Lung (tissue), 12 donors: ENCODE data around the gene PPP2R5C. TPM values are rescaled to one million over a fixed set of nuclear protein-coding genes. Genes with fewer than 3 reads are reported as not detected.

Experiments
- ATAC-seq: fragments of 200-7000 bp; cut with Tn5 transposase; one replicate; pipeline ENCODE4 v1.9.1; 2020; ENCODE audit warnings: moderate number of reproducible peaks; ENCODE audit not compliant: insufficient read depth, low FRiP score
- DNase-seq, 3 donors: peaks; one replicate each; pipeline ENCODE4 v3.0.0-alpha.2; 2013 to 2017
- H3K27ac ChIP-seq, 2 donors: one replicate each; pipeline ENCODE4 v1.5.1; 2013; ENCODE audit warnings: mild to moderate bottlenecking in 2 of 2, moderate library complexity in 2 of 2, control low read depth in 1 of 2, inconsistent platforms in 1 of 2, low read depth in 1 of 2, low read length in 1 of 2
- H3K27me3 ChIP-seq, 3 donors: one replicate each; pipeline ENCODE4 v1.5.1; 2013; ENCODE audit warnings: low read length in 2 of 3; ENCODE audit not compliant: control insufficient read depth in 3 of 3, insufficient read depth in 3 of 3
- H3K36me3 ChIP-seq, 4 donors: one replicate each; pipeline ENCODE4 v1.5.1; 2013; ENCODE audit warnings: low read length in 4 of 4, mild to moderate bottlenecking in 1 of 4, moderate library complexity in 1 of 4; ENCODE audit not compliant: control insufficient read depth in 4 of 4, insufficient read depth in 4 of 4
- H3K4me1 ChIP-seq, 5 donors: one replicate each; pipeline ENCODE4 v1.5.1; 2013; ENCODE audit warnings: low read length in 5 of 5, mild to moderate bottlenecking in 2 of 5, moderate library complexity in 1 of 5; ENCODE audit not compliant: control insufficient read depth in 5 of 5, insufficient read depth in 5 of 5
- H3K4me3 ChIP-seq: one replicate; pipeline ENCODE4 v1.5.1; 2013; ENCODE audit warnings: mild to moderate bottlenecking, control low read depth, moderate library complexity
- H3K9ac ChIP-seq, 2 donors: one replicate each; pipeline ENCODE4 v1.5.1; 2013; ENCODE audit warnings: low read length in 2 of 2, control low read depth in 1 of 2; ENCODE audit not compliant: insufficient read depth in 1 of 2
- H3K9me3 ChIP-seq, 4 donors: one replicate each; pipeline ENCODE4 v1.5.1; 2013; ENCODE audit warnings: low read length in 3 of 4, mild to moderate bottlenecking in 1 of 4, moderate library complexity in 1 of 4; ENCODE audit not compliant: control insufficient read depth in 4 of 4, insufficient read depth in 3 of 4
- CTCF ChIP-seq: IDR thresholded peaks from 2 replicates; pipeline ENCODE4 v1.5.1; 2012; ENCODE audit warnings: mild to moderate bottlenecking; ENCODE audit errors: control extremely low read depth, extremely low read depth
- WGBS, 2 donors: extraction: QIAGEN DNeasy Blood & Tissue Kit; methylation state at CpG; one replicate each; pipeline ENCODE4 v1.1.7; 2013; 5-methylcytosine and 5-hydroxymethylcytosine counted together
- polyA plus RNA-seq, 2 donors: library from polyadenylated mRNA; stranded (reverse); fragments of 200-250 nt; gene quantifications; one replicate each; pipeline ENCODE4 v1.2.1, GENCODE V29; 2013
- total RNA-seq, 2 donors: library from RNA; depleted of rRNA in 1 of 2; stranded (reverse); fragments of >200 nt in 1 of 2; gene quantifications; one replicate each; pipeline ENCODE4 v1.2.1, GENCODE V29; 2014 to 2021
- donor health status: control.
- donor health status: control.
- donor health status: Bipolar disorder and iron deficiency.
- donor health status: healthy.
- donor health status: DM: yes; HTN: yes; CAD: no.

The PPP2R5C gene
- total and polyA plus RNA-seq, 4 donors = 66.6 to 180 (median 126) TPM

- Histone ChIP-seq H3K27ac (peak overlapping the region in 1 of 2 donors; percentile 54), H3K4me1 (no peaks in the 10 kb centered on the region), H3K27me3 (no peaks in the 10 kb centered on the region), H3K36me3 (peaks cover 37 to 59% (median 56%) of the 10 kb centered on the region in 4 donors), H3K9ac (no peak overlapping the region), H3K4me3 (no peak overlapping the region), H3K9me3 (no peaks in the 10 kb centered on the region)
- ATAC-seq (no peak), DNase-seq (no peak)
- 89 to 95% methylated on average over 13 of the region's 13 CpGs for WGBS, 2 donors
- no peak for TF ChIP-seq CTCF
Measured at GRCh38 chr14:101903111-101903561, 141.6 kb downstream of the PPP2R5C start.

GRCh38 chr14:101905614-101906013, 144.1 kb downstream of the PPP2R5C start:
- H3K4me3 ChIP-seq = no peak overlapping the region
- 88 to 91% methylated on average over 9 of the region's 9 CpGs for WGBS, 2 donors
- H3K36me3 ChIP-seq = peaks cover 30 to 65% (median 58%) of the 10 kb centered on the region in 4 donors
- ATAC-seq = no peak
- no peak overlapping the region for H3K9ac ChIP-seq
- no peaks in the 10 kb centered on the region for H3K27me3 ChIP-seq
- no peak for TF ChIP-seq CTCF
- H3K4me1 ChIP-seq = no peaks in the 10 kb centered on the region
- no peak for DNase-seq
- no peaks in the 10 kb centered on the region for H3K9me3 ChIP-seq
- H3K27ac ChIP-seq = no peak overlapping the region

GRCh38 chr14:101906645-101907044, 145.1 kb downstream of the PPP2R5C start:
- DNase-seq (no peak), ATAC-seq (no peak)
- Histone ChIP-seq H3K27me3 (no peaks in the 10 kb centered on the region), H3K9me3 (no peaks in the 10 kb centered on the region), H3K27ac (no peak overlapping the region), H3K9ac (no peak overlapping the region), H3K36me3 (peaks cover 25 to 62% (median 54%) of the 10 kb centered on the region in 4 donors), H3K4me3 (no peak overlapping the region), H3K4me1 (no peaks in the 10 kb centered on the region)
- 94 to 95% methylated on average over 7 of the region's 7 CpGs for WGBS, 2 donors
- TF ChIP-seq CTCF = no peak

- Histone ChIP-seq H3K4me1 (no peaks in the 10 kb centered on the region), H3K4me3 (no peak overlapping the region), H3K36me3 (peaks cover 19 to 52% (median 46%) of the 10 kb centered on the region in 4 donors), H3K27me3 (no peaks in the 10 kb centered on the region), H3K27ac (no peak overlapping the region), H3K9me3 (no peaks in the 10 kb centered on the region), H3K9ac (no peak overlapping the region)
- no peak for ATAC-seq
- 96 to 97% methylated on average over 16 of the region's 16 CpGs for WGBS, 2 donors
- TF ChIP-seq CTCF = no peak
- no peak for DNase-seq
Measured at GRCh38 chr14:101907619-101908018, 146.1 kb downstream of the PPP2R5C start.
